T-helper 1 cell treated with Interleukin-12 subunit alpha and Interleukin-12 subunit beta and Interleukin-4 antibody, amounts not matched to agents 30 μg/mL and 1 μg/mL, for 36 hours (primary cell): ENCODE measurements around the gene SPRING1.
A peak's percentile ranks its signal among the peaks of the same experiment; 100 is the strongest.
"Not testable (repeated sequence)": the region's sequence is repeated elsewhere in the genome, so short reads cannot be mapped to it uniquely, and the experiment has no call there.

Source experiments
- H3K27ac Mint-ChIP-seq: one replicate; pipeline ENCODE4 v1.8.0; 2021; ENCODE audit warnings: mild to moderate bottlenecking, mixed read lengths
- H3K27me3 Mint-ChIP-seq: one replicate; pipeline ENCODE4 v1.8.0; 2021; ENCODE audit warnings: low read depth, mixed read lengths
- H3K36me3 Mint-ChIP-seq: one replicate; pipeline ENCODE4 v1.8.0; 2021; ENCODE audit warnings: low read depth, mixed read lengths
- H3K4me1 Mint-ChIP-seq: one replicate; pipeline ENCODE4 v1.8.0; 2021; ENCODE audit warnings: low read depth, mixed read lengths
- H3K4me3 Mint-ChIP-seq: one replicate; pipeline ENCODE4 v1.8.0; 2021; ENCODE audit warnings: mild to moderate bottlenecking, moderate library complexity, mixed read lengths
- H3K9me3 Mint-ChIP-seq: one replicate; pipeline ENCODE4 v1.8.0; 2021; ENCODE audit warnings: mixed read lengths

The SPRING1 gene

GRCh38 chr12:116759783-116760621, 22.1 kb upstream of the SPRING1 start:
- H3K36me3 Mint-ChIP-seq = no peaks in the 10 kb centered on the region
- no peaks in the 10 kb centered on the region for H3K9me3 Mint-ChIP-seq
- no peaks in the 10 kb centered on the region for H3K27me3 Mint-ChIP-seq
- H3K27ac Mint-ChIP-seq = peak overlapping the region; percentile 59
- H3K4me3 Mint-ChIP-seq = peak overlapping the region; percentile 74
- peaks cover 12% of the 10 kb centered on the region for H3K4me1 Mint-ChIP-seq

- not testable (repeated sequence) for H3K27ac Mint-ChIP-seq, H3K9me3 Mint-ChIP-seq, H3K36me3 Mint-ChIP-seq, H3K4me3 Mint-ChIP-seq, H3K27me3 Mint-ChIP-seq
- H3K4me1 Mint-ChIP-seq = peaks cover 12% of the 10 kb centered on the region
These were observed 16.9 kb upstream of the SPRING1 start for GRCh38 chr12:116754783-116755182.

DNA sequence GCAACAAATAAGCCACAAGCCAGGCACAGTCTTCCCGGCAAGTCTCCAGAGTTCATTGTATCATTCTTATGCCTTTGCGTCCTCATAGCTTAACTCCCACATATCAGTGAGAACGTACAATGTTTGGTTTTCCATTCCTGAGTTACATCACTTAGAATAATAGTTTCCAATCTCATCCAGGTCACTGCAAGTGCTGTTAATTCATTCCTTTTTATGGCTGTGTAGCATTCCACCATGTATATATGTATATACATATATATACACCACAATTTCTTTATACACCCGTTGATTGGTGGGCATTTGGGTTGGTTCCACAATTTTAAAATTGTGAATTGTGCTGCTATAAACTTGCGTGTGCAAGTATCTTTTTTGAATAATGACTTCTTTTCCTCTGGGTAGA, 16.2 kb upstream of the SPRING1 start:
- H3K36me3 Mint-ChIP-seq, H3K27ac Mint-ChIP-seq: not testable (repeated sequence)

GRCh38 chr12:116750298-116750697, 12.4 kb upstream of the SPRING1 start:
- no peak overlapping the region for H3K4me3 Mint-ChIP-seq
- H3K4me1 Mint-ChIP-seq = no peaks in the 10 kb centered on the region
- H3K9me3 Mint-ChIP-seq = no peaks in the 10 kb centered on the region
- H3K27me3 Mint-ChIP-seq = no peaks in the 10 kb centered on the region
- no peaks in the 10 kb centered on the region for H3K36me3 Mint-ChIP-seq
- H3K27ac Mint-ChIP-seq = no peak overlapping the region

More for the DNA sequence above, 16.2 kb upstream of the SPRING1 start:
- not testable (repeated sequence) for H3K4me3 Mint-ChIP-seq, H3K9me3 Mint-ChIP-seq, H3K27me3 Mint-ChIP-seq
- peaks cover 12% of the 10 kb centered on the region for H3K4me1 Mint-ChIP-seq

- Mint-ChIP-seq H3K4me1 (no peaks in the 10 kb centered on the region), H3K4me3 (no peak overlapping the region), H3K36me3 (no peaks in the 10 kb centered on the region), H3K27ac (no peak overlapping the region), H3K27me3 (no peaks in the 10 kb centered on the region), H3K9me3 (no peaks in the 10 kb centered on the region)
These were observed 12.0 kb upstream of the SPRING1 start for GRCh38 chr12:116749884-116750283.

DNA sequence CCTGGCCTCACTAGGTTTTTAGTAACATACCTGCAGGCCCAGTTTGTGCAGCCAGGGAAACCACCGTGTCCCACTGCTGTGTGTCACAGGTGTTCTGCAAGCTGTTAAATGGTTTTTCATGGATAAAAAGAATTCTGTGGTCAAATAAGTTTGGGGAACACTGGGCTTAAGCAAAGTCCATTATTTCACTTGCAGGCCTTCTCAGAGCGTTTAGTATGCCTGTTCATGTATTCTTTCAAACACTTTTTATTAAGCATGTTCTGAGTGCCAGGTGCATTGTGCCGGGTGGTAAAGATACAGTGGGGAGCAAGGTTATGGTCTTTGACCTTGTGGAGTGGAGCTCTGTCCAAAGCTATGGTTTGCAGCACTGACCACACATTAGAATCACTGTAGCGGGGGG, 7.7 kb upstream of the SPRING1 start:
- Mint-ChIP-seq H3K4me3 (no peak overlapping the region), H3K4me1 (peaks cover 1% of the 10 kb centered on the region), H3K9me3 (no peaks in the 10 kb centered on the region), H3K27ac (no peak overlapping the region), H3K36me3 (no peaks in the 10 kb centered on the region), H3K27me3 (no peaks in the 10 kb centered on the region)

GRCh38 chr12:116744766-116745165, 6.9 kb upstream of the SPRING1 start:
- no peak overlapping the region for H3K4me3 Mint-ChIP-seq
- H3K27ac Mint-ChIP-seq = no peak overlapping the region
- no peaks in the 10 kb centered on the region for H3K36me3 Mint-ChIP-seq
- H3K9me3 Mint-ChIP-seq = no peaks in the 10 kb centered on the region
- H3K4me1 Mint-ChIP-seq = peaks cover 1% of the 10 kb centered on the region
- no peaks in the 10 kb centered on the region for H3K27me3 Mint-ChIP-seq

- not testable (repeated sequence) for H3K4me3 Mint-ChIP-seq, H3K4me1 Mint-ChIP-seq, H3K27ac Mint-ChIP-seq, H3K9me3 Mint-ChIP-seq, H3K36me3 Mint-ChIP-seq, H3K27me3 Mint-ChIP-seq
These were observed 4.9 kb upstream of the SPRING1 start for GRCh38 chr12:116742787-116743186.

- H3K9me3 Mint-ChIP-seq = no peaks in the 10 kb centered on the region
- H3K27me3 Mint-ChIP-seq = no peaks in the 10 kb centered on the region
- H3K4me1 Mint-ChIP-seq = peaks cover 19% of the 10 kb centered on the region
- H3K4me3 Mint-ChIP-seq = no peak overlapping the region
- H3K27ac Mint-ChIP-seq = no peak overlapping the region
- H3K36me3 Mint-ChIP-seq = peaks cover 8% of the 10 kb centered on the region
These were observed 1.6 kb upstream of the SPRING1 start for GRCh38 chr12:116739381-116739887.

- Mint-ChIP-seq H3K27me3 (no peaks in the 10 kb centered on the region), H3K4me1 (peaks cover 19% of the 10 kb centered on the region), H3K4me3 (peak overlapping the region; percentile 98), H3K9me3 (no peaks in the 10 kb centered on the region), H3K36me3 (peaks cover 14% of the 10 kb centered on the region), H3K27ac (peak overlapping the region; percentile 83)
These were observed 701 bp downstream of the SPRING1 start for GRCh38 chr12:116736962-116737773.

DNA sequence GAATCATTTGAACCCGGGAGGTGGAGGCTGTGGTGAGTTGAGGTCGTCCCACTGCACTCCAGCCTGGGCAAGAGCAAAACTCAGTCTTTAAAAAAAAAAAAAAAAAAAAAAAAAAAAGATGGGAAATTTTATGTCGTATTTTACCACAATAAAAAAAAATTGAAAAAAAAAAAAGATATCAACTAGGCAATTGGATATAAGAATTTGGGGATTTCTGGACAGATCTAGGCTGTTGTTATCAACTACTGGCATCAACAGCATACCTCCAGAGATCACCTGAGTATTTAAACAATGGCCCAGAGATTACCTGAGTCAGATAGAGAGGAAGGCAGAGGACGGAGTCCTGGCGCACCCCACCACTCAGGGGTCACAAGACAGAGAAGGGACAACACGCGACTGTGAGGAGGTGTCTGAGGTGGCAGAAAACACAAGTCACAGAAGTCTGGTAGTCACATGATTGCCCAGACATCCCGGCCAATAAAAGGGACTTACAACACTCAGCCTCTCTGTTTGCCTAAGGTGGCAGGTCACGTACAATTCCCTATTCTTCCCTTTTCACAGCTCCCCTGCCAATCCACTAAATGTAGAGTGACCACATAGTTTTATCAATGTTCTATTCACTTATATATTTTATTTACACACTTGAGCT, 1.8 kb downstream of the SPRING1 start:
- Mint-ChIP-seq H3K27ac (no peak overlapping the region), H3K4me1 (peaks cover 19% of the 10 kb centered on the region)

DNA sequence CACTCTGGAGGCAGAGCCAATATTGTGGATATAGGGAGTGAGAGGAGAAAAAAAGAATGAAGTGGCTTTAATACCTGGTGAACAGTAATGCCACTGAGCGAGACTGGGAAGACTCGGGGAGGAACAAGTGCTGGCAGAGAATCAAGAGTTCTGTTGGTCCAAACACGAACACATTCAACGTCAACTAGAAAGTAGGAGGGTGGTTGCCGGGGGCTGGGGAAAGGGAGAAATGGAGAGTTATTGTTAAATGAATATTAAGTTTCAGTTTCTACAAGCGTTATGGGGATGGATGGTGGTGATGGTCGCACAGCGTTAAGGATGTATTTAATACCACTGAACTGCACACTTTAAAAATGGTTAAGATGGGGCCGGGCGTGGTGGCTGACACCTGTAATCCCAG, 2.8 kb downstream of the SPRING1 start:
- H3K36me3 Mint-ChIP-seq = peaks cover 14% of the 10 kb centered on the region
- H3K27ac Mint-ChIP-seq = no peak overlapping the region
- H3K27me3 Mint-ChIP-seq = no peaks in the 10 kb centered on the region
- H3K4me1 Mint-ChIP-seq = peaks cover 19% of the 10 kb centered on the region
- H3K9me3 Mint-ChIP-seq = no peaks in the 10 kb centered on the region
- peak overlapping the region; percentile 57 for H3K4me3 Mint-ChIP-seq

More for the DNA sequence above, 1.8 kb downstream of the SPRING1 start:
- Mint-ChIP-seq H3K27me3 (no peaks in the 10 kb centered on the region), H3K9me3 (no peaks in the 10 kb centered on the region), H3K36me3 (peaks cover 14% of the 10 kb centered on the region), H3K4me3 (peak overlapping the region; percentile 98)

GRCh38 chr12:116734156-116734768, 3.6 kb downstream of the SPRING1 start:
- Mint-ChIP-seq H3K27ac (no peak overlapping the region), H3K4me3 (peak overlapping the region; percentile 57), H3K4me1 (peaks cover 19% of the 10 kb centered on the region), H3K36me3 (peaks cover 14% of the 10 kb centered on the region), H3K9me3 (no peaks in the 10 kb centered on the region), H3K27me3 (no peaks in the 10 kb centered on the region)

GRCh38 chr12:116731801-116732200, 6.1 kb downstream of the SPRING1 start:
- Mint-ChIP-seq H3K4me1 (peaks cover 14% of the 10 kb centered on the region), H3K27ac (no peak overlapping the region), H3K4me3 (no peak overlapping the region), H3K27me3 (no peaks in the 10 kb centered on the region), H3K9me3 (no peaks in the 10 kb centered on the region), H3K36me3 (peaks cover 22% of the 10 kb centered on the region)
